Glutamatergic neuron (in vitro differentiated cells): ENCODE data around the gene THSD4. TPM values are rescaled to one million over a fixed set of nuclear protein-coding genes. Genes with fewer than 3 reads are reported as not detected.

ENCODE experiments used
- DNase-seq: peaks from one replicate; pipeline ENCODE4 v3.0.0; 2022
- H3K27ac Mint-ChIP-seq: one replicate; pipeline ENCODE4 v1.8.0; 2020; ENCODE audit warnings: mild to moderate bottlenecking, mixed read lengths, inconsistent platforms; ENCODE audit not compliant: unreplicated experiment
- H3K27me3 Mint-ChIP-seq: one replicate; pipeline ENCODE4 v1.8.0; 2020; ENCODE audit warnings: mild to moderate bottlenecking, moderate library complexity, mixed read lengths, inconsistent platforms; ENCODE audit not compliant: unreplicated experiment
- H3K36me3 Mint-ChIP-seq: one replicate; pipeline ENCODE4 v1.8.0; 2020; ENCODE audit warnings: mild to moderate bottlenecking, mixed read lengths, inconsistent platforms; ENCODE audit not compliant: unreplicated experiment
- H3K4me1 Mint-ChIP-seq: one replicate; pipeline ENCODE4 v1.8.0; 2020; ENCODE audit warnings: mild to moderate bottlenecking, low read depth, mixed read lengths, inconsistent platforms; ENCODE audit not compliant: unreplicated experiment
- H3K4me3 Mint-ChIP-seq: one replicate; pipeline ENCODE4 v1.8.0; 2020; ENCODE audit warnings: mild to moderate bottlenecking, mixed read lengths, inconsistent platforms; ENCODE audit not compliant: unreplicated experiment
- H3K9me3 Mint-ChIP-seq: one replicate; pipeline ENCODE4 v1.8.0; 2020; ENCODE audit warnings: mild to moderate bottlenecking, moderate library complexity, mixed read lengths, inconsistent platforms; ENCODE audit not compliant: unreplicated experiment
- total RNA-seq: library from RNA; stranded (reverse); fragmentation: NEBNext Ultra II Directional; extraction: Animal tissue kit (Norgen Biotek cat#: 25700); gene quantifications from one replicate; pipeline ENCODE4 v1.2.1, GENCODE V29; 2021; ENCODE audit not compliant: unreplicated experiment
- TF ChIP-seq, protein P1 (sequence below): fragments of 200-600 bp; sonication (generic); IDR thresholded peaks from one replicate; pipeline ENCODE4 v1.5.0; 2021; ENCODE audit not compliant: partially characterized antibody, unreplicated experiment

The THSD4 gene
- total RNA-seq, 1 donor from 2014 or later = 12.3 TPM

GRCh38 chr15:71341811-71342550, 226.7 kb downstream of the THSD4 start:
- Mint-ChIP-seq H3K4me1 (no peaks in the 10 kb centered on the region), H3K4me3 (no peak overlapping the region), H3K9me3 (no peaks in the 10 kb centered on the region), H3K27me3 (no peaks in the 10 kb centered on the region), H3K36me3 (no peaks in the 10 kb centered on the region), H3K27ac (no peak overlapping the region)
- no peak for DNase-seq
- TF ChIP-seq, protein P1, sequence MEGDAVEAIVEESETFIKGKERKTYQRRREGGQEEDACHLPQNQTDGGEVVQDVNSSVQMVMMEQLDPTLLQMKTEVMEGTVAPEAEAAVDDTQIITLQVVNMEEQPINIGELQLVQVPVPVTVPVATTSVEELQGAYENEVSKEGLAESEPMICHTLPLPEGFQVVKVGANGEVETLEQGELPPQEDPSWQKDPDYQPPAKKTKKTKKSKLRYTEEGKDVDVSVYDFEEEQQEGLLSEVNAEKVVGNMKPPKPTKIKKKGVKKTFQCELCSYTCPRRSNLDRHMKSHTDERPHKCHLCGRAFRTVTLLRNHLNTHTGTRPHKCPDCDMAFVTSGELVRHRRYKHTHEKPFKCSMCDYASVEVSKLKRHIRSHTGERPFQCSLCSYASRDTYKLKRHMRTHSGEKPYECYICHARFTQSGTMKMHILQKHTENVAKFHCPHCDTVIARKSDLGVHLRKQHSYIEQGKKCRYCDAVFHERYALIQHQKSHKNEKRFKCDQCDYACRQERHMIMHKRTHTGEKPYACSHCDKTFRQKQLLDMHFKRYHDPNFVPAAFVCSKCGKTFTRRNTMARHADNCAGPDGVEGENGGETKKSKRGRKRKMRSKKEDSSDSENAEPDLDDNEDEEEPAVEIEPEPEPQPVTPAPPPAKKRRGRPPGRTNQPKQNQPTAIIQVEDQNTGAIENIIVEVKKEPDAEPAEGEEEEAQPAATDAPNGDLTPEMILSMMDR = no peak

DNA sequence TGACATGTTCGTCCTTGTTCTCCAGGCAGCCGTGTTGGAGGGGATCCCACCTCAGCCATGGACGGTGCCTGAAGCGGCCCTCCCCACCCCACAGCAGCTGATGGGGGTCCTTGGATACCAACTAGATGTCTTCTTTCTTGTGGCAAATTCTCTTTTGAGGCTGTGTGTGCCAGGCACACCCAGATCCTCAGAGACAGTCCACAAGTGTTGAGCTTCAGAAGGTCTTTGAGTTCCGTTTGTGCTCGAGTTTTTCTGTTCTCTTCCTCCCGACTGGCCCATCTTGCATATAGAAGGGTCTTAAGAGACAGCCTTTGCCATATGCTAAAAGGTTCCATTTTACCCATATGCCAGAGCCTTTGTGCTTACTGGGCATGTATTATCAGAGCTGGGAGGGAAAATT, 227.4 kb downstream of the THSD4 start:
- H3K27ac Mint-ChIP-seq = no peak overlapping the region
- TF ChIP-seq, protein P1 = no peak
- H3K4me1 Mint-ChIP-seq = no peaks in the 10 kb centered on the region
- no peak for DNase-seq
- no peaks in the 10 kb centered on the region for H3K36me3 Mint-ChIP-seq
- H3K27me3 Mint-ChIP-seq = no peaks in the 10 kb centered on the region
- H3K9me3 Mint-ChIP-seq = no peaks in the 10 kb centered on the region
- no peak overlapping the region for H3K4me3 Mint-ChIP-seq

DNA sequence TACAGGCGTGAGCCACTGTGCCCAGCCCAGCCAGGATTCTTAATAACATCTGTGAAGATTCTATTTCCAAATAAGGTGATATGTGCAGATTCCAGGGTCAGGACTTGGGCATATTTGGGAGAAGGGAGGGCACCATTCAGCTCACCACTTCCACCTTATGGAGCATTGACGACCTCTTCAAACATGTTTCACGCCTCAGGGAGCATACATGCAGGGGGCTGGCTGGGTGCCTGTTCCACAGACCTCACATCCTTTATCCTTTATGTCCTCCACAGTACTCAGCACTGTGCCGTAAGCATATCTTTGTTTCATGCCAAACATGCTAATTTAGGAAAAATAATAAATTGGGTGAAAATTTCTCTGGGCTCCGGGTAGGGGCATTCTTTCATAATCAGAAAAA, 229.0 kb downstream of the THSD4 start:
- no peak for DNase-seq
- H3K27ac Mint-ChIP-seq = no peak overlapping the region
- TF ChIP-seq, protein P1 = no peak
- no peak overlapping the region for H3K4me3 Mint-ChIP-seq
- peaks cover 1% of the 10 kb centered on the region for H3K9me3 Mint-ChIP-seq
- H3K36me3 Mint-ChIP-seq = no peaks in the 10 kb centered on the region
- no peaks in the 10 kb centered on the region for H3K27me3 Mint-ChIP-seq
- H3K4me1 Mint-ChIP-seq = no peaks in the 10 kb centered on the region

DNA sequence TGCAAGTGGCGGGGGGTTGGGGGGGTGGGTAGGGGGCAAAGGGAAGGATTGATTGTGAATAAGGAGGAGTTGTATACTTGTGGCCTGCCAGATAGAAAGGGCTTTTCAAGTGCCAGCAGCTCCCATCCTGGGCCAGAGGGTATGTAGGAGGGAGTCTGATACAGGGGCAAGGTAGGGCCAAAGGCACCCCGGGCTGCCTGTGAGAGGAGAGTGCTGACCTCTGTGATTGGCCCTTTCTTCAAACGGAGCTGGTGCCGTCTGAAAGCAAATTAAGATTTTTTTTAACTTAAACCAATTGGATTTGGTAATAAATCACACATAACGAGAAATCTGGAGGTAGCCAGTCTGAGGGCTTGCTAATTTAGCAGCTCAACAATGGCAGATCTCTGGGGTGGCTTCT, 229.9 kb downstream of the THSD4 start:
- Mint-ChIP-seq H3K36me3 (no peaks in the 10 kb centered on the region), H3K27ac (no peak overlapping the region), H3K27me3 (no peaks in the 10 kb centered on the region), H3K9me3 (peaks cover 1% of the 10 kb centered on the region), H3K4me3 (no peak overlapping the region), H3K4me1 (peaks cover 3% of the 10 kb centered on the region)
- DNase-seq = no peak
- TF ChIP-seq, protein P1 = no peak

- Mint-ChIP-seq H3K4me1 (peaks cover 3% of the 10 kb centered on the region), H3K36me3 (no peaks in the 10 kb centered on the region), H3K9me3 (peaks cover 1% of the 10 kb centered on the region), H3K27ac (no peak overlapping the region), H3K4me3 (no peak overlapping the region), H3K27me3 (no peaks in the 10 kb centered on the region)
- TF ChIP-seq, protein P1 = no peak
- DNase-seq = no peak
Measured at GRCh38 chr15:71346464-71346863, 231.2 kb downstream of the THSD4 start.
